NCI-H446 (cell line): ENCODE results near the gene SIRT5.
A peak's percentile ranks its signal among the peaks of the same experiment; 100 is the strongest.

Experiments used
- DNase-seq, 2 experiments: peaks; one replicate each; lab custom pipeline; 2025; lab: John Stamatoyannopoulos, UW

SIRT5 gene

DNA sequence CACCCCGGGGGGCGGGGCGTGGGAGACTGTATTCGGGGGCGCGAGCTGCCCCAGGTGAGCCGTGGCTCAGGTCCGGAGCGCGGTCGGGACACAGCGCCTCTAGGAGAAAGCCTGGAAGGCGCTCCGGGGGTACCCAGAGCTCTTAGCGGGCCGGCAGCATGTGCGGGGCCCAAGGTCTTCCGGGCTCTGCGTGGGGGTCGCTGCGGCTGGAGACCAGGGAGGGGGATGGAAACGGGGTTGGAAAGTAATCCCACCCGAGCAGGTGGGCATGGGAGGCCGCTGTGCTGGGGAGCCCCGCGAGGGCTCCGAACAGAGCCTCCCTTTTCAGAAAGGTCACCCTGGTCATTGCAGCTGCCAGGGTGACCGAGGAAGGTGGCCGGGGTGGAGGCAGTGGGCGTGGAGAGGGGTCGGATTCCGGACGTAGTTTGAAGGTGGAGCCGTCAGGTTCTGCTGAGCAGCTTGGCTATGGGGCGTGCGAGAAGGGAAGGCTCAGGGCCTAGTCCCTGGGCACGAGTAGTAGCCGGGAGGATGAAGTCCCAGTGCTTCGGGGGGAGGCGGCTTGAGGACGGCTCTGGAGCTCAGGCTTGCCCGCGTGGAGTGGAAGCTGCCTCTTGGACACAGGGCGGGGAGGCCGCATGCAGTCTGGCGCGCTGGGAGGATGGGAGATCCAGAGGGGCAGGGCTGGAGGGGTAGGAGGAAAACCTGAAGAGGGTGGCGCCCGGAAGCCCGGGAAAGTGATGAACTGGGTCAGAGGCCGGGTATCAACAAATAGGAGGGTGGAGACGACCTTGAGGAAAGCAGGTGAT is at the start of gene SIRT5:
SIRT5 (plus strand) TSS at position 31 of the 806 bp plus-strand sequence. CDS start 9,510 bp downstream, outside the sequence.
- peak; percentile 79 to 90 for DNase-seq

DNA sequence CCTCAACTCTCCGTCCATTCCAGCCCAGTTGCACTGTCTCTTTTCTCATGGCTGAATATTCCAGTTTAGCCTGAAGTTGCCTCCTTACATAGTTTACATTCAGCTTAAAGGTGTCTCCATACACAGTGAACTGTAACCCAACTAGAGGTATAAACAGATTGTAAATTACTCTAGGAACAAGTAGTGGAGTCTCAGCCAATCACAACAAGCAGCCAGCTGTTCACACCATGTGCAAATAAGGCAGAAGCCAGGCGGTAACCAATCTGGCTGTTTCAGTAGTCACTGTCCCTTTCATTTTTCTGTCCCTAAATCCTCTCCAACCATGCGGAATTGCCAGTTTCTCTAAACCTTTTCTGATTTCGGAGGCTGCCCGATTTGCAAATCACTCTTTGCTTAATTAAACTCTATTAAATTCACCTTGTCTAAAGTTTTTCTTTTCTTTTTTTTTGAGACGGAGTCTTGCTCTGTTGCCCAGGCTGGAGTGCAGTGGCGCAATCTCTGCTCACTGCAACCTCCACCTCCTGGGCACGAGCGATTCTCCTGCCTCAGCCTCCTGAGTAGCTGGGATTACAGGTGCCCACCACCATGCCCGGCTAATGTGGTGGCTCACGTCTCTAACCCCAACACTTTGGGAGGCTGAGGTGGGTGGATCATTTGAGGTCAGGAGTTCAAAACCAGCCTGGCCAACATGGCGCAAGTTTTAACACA is 49.4 kb upstream of the SIRT5 start:
- peak; percentile 21 to 63 for DNase-seq

DNA sequence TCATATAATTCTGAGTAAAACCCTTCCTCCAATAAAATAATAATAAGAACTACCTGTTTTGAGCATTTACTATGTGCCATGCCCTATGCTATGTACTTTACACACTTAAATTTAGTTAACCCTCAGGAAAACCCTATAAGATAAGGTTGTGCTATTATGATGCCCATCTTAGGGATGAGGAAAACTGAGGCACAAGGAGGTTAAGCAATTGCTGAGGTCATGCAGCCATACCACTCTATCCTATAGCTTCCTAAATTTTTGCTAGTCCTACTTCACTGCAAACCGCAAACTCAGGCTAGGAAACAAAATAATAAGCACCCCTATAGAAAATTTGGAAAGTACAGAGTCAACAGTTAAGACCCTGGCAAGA is 48.1 kb upstream of the SIRT5 start:
- DNase-seq = no peak

DNA sequence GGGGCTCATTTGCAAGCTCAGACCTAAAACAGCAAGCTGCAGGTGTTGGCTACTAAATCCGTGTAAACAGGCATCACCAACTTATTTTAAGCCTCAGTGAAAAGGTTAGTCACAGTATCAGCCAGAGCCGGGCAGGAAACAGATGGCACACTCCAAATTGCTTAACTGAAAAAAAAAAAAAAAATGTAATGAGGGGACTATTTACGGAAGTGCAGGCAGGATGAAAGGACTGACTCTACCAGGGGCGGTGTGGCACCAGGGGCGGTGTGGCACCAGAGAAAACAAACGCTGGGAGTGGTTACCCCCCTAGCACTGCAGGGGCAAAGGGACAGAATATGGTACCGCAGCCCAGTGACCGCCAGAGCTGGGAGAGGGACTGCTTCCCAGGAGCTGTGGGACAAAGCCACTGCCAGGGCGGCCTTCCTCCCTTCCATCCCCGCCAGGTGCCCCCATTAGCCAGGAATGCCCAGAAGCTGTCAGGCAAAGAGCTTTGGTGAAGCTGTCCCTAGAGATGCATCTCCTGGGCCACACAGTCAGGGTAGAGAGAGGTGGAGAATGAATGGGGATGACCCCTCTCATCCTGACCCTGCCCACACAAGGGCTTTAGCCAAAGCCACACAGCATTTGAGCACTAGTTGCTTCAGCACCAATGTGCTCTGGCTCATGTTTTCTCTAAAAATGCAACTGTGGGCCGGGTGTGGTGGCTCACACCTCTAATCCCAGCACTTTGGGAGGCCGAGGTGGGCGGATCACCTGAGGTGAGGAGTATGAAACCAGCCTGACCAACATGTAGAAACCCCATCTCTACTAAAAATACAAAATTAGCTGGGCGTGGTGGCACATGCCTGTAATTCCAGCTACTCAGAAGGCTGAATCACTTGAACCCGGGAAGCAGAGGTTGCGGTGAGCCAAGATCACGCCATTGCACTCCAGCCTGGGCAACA is 47.4 kb upstream of the SIRT5 start:
- DNase-seq = peak; percentile 47 to 67

DNA sequence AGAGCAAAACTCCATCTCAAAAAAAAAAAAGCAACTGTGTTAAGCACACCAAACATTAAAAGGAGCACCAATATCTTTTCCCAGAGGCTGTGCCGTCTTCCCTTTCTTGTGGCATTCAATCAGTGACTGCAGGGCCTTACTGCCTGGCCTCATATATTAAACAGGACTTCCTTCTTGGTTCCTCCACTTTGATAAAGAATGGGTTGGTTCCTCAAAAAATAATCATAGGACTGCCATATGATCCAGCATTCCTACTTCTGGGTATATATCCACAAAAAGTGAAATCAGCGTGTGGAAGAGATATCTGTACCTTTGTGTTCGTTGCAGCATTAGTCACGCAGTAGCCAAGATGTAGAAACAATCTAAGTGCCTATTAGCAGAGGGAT is 46.7 kb upstream of the SIRT5 start:
- no peak for DNase-seq

DNA sequence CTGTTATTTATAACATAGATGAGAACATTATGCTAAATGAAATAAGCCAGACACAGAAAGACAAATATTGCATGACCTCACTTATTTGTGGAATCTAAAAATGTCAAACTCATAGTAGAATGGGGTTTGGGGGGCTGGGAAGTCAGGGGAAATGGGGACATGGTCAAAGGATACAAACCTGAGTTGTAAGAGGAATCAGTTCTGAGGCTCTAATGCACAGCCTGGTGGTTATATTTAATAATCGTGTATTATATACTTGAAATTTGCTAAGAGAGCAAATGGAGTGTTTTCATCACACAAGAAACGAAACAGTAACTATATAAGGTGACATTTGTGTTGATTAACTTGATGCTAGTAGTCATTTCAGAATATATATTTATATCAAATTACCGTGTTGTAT is 46.2 kb upstream of the SIRT5 start:
- no peak for DNase-seq

DNA sequence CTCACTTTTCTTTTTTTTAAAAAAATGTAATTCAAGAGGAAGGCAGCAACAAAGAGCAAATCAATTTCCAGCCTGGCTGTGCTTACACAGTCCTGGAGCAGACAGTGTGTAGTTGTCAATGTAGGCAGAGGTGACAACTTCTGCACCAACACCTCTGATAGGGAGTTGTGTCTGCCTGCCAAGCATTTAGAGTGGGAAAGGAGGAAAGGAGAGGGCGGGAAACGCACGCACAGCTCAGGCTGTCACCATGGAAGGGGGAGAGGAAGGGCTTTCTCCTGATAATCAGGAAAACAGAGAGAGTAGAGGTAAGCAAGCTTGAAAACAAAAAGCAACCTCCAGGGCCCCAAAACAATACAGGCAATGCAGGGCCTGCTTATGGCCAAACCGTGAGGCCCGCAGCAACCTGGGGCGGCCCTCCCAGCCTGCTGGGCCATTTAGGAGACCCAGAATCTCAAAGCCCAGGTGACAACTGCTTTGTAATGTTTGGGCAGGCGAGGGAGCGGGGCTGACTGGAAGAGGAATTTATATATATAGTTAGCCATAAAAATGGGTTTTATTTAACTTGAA is 45.5 kb upstream of the SIRT5 start:
- DNase-seq = no peak

DNA sequence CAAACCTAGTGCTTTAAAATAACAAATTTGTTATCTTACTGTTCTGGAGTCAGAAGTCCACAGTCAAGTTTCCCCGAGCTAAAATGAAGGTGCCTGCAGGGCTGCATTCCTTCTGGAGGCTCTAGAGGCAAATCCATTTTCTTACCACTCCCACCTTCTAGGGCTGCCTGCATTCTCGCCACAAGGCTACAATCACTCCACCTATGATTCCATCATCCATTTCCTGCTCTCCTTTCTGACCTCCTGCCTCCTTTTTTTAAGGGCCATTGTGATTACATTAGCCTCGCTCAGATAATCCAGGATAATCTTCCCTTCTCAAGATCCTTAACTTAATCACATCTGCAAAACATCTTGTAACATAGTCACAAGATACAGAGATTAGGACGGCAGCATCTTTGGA is 42.4 kb upstream of the SIRT5 start:
- no peak for DNase-seq

DNA sequence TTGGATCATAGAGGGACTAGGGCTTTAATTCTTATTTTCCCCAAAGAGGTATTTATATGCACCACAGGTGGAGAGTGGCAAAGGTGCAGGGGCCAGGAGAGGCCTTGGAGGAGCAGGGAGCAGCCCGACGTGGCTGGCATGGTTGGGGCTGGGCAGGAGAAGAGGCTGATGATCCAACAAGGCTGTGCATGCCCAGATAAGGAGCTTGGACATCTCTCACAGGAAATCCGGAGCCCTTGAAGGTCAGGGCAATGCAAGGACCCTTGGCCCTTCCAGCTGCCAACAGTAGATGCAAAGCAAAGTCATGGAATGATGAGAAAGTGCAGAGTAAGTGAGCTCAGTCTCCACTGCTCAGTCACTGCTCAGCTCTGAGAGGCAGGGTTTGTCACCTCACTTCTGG is 39.9 kb upstream of the SIRT5 start:
- DNase-seq = no peak

DNA sequence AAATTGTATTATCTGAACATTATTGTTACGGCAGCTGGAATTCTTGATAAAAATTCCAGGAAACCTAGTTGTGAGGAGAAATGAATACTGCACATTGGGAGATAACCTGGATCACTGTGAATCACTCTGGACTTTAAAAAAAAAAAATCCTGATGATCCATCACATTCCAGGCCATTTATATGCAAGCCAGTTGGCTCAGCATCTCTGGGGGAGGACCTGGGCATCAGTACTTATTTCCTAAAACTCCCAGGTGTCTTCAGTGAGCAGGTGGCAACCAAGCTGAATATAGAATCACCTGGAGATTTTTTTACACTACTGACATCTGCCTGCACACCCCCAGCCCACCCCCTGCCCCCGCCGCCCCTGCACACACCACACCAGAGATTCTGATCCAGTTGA is 39.1 kb upstream of the SIRT5 start:
- no peak for DNase-seq

DNA sequence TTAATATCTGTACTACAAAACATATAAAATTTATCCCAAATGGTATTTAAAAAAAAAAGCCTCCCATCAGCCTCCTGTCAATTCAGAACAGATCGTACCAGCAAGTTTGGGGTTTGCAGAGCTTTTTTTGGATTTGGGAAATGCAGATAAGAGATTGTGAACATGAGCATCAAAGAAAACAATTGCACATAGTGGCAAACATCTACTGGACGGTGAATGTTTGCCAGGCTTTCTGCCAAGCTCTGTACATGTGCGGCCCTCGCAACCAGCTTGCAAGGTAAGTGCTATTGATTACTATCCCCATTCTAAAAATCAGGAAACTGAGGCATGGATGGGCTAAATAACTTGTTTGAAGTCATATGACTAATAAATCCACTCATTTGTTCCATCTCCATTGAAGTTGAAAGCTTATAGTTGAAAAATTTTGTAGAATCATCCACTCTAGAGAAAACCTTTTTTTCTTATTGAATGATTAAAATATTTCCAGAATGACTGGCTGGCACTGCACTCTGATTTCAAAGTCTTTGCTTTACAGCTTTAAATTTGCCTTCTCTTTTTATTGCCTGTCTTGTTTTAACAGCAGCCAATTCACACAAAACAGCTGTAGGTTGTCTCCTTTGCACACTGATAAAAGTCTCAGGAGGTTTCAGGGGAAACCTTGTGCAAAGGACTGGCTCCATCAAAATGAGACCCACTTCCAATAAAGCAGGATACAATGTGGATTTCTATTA is 37.4 kb upstream of the SIRT5 start:
- no peak for DNase-seq

DNA sequence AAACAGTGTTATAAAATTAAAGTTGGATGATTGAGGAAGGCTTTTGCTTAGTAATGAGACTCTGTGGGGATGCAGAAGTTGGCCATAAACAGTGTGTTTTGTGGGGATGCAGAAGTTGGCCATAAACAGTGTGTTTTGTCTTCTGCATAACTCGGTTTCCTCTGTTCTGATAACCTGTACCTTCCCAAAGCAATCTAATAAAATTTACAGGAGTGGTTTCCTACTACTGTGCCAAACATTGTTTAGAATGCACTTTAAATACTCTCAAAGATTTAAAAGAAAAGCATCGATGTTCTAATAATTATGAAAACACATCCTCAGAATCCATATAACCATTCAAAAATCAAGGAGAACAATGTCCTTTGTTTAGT is 36.9 kb upstream of the SIRT5 start:
- no peak for DNase-seq

DNA sequence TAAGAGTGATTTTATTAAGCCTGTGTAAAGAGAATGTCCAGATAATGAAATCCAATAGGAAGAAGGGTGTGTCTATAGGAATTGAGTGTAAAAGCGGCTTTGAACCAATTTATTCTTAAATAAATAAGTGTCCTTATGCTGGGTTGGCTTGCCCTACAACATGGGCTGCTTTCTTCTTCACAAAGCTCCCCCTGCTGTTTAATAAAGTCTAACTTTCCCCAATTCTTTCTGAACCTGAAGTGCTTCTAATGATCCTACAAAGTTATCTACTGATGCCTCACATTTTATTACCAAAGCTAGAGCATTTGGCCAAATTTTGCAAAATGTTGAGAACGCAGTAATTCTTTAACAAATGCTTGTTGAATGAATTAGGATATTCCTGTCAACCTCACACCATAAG is 36.3 kb upstream of the SIRT5 start:
- DNase-seq = peak; percentile 36 to 61

DNA sequence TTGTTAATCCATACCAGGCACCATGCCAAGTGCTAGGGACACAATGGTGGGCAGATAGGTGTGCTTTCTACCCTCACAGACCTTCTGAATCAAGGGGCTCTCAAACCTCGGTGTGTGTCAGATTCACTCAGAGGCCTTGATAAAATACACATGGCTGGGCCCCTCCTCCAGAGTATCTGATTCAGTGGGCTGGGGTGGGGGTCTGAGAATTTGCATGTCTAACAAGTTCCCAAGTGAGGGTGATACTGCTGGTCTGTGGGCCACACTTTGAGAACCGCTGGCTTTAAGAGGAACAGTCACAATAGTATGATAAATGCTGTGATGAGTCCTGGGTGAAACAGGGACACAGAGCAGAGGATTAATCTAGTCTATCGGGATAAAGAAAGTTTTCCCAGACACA is 35.8 kb upstream of the SIRT5 start:
- DNase-seq = no peak

DNA sequence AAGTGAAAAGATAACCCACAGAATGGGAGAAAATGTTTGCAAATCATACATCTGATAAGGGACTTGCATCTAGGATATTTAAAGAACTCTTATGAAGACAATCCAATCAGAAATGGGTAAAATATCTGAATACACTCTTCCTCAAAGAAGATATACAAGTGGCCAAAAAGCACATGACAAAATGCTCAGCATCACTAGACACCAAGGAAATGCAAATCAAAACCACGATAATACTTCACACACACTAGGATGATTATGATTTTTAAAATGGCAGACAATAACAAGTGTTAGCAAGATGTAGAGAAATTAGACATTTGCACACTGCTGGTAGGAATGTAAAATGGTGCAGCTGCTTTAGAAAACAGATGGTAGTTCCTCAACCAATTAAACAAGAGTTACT is 34.8 kb upstream of the SIRT5 start:
- DNase-seq = no peak

DNA sequence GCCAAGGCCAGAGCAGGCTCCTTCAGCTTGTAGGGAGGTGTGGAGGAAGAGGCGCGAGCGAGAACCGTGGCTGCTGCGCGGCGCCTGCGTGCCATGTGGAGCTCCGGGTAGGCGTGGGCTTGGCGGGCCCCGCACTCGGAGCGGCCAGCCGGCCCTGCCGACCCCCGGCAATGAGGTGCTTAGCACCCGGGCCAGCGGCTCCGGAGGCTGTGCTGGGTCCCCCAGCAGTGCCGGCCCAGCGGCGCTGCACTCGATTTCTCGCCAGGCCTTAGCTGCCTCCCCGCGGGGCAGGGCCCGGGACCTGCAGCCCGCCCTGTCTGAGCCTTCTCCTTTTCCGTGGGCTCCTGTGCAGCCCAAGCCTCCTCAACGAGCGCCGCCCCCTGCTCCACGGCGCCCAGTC is 32.9 kb upstream of the SIRT5 start:
- DNase-seq = no peak

DNA sequence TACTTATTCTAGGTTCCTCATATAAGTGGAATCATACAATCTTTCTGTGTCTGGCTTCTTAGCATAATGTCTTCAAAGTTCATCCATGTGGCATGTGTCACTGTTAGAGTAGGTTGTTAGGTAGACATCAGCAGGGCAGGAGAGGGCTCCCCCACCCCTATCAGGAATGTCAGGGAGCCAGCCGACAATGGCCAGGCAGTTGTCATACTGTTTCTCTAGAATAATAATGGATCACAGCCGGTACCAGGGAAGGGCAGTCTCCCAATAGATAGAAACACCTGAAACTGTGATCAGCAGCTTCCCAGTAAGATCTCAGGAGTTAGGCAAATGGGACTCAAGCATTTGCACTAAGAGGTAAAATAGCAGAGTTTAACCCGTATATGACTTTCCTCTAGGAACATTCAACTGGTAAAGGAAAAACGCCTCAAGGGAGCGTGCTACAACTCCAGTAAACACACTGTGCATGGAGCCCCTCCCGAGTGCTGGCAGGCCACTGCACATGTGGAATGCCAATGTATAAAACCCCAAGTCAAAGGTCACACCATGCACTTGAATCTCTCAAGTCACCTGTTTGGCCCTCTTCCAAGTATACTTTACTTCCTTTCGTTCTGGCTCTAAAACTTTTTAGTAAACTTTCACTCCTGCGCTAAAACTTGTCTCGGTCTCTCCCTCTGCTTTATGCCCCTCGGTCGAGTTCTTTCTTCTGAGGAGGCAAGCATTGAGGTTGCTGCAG is 29.8 kb upstream of the SIRT5 start:
- no peak for DNase-seq

DNA sequence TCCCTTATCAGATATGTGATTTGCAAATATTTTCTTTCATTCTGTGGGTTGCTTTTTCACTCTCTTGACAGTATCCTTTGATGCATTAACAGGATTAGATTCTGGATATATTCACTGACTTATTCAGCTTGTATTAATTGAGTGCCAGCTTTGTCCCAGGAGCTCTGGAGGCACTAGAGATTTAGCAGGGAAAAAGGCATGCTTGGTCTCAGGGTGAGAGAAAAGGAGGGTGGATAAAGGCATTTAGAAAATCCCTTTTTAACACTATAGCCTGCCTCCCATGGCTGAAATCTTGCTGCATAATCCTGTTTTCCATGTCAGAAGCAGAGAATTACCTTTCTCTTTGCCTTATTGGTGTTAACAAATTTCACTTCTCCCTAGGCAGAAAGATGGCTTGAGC is 28.5 kb upstream of the SIRT5 start:
- no peak for DNase-seq

DNA sequence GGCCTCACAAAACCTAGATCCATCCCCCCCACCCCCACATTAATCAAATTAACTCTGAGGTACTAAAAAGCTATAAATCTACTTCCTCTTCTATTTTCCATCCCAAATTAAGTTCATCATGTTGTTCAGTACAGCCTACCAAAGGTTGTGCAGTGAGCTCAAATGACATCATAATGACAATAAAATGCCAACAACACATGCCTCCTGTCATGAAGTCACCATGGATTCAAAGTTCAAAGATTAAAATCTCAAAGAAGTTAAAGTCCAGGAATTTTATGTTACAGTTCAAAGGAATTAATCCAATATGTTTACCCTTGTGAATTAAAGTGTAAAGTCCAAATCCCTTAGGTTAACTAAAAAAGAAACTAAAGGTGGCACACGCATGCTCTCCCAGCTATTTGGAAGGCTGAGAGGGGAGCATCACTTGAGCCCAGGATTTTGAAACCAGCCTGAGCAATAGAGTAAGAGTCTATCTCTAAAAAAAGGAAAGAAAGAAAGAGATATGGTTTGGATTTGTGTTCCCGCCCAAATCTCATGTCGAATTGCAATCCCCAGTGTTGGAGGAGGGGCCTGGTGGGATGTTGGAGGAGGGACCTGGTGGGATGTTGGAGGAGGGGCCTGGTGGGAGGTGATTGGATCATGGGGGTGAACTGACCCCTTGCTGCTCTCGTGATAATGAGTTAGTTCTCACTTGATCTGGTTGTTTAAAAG is 25.7 kb upstream of the SIRT5 start:
- no peak for DNase-seq

DNA sequence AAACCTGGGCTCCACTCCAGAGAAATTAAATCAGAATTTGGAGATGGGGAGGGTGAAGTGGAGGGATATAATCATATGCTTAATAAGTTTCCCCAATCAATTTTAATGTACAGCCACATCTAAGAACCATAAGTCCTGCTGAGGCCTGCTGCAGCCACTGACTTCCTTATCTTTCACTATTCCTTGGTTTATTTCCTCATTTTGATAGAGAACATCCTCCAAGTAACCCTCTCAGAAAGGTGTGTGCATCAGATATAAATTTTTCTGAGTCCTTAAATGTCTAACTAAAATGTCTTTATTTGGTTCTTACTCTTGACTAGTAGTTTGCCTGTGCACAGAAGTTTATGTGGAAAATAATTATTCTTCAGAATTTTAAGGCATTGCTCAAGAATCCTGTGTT is 23.7 kb upstream of the SIRT5 start:
- DNase-seq = no peak
